Measurements from ENCODE around the gene GLB1L3.

The GLB1L3 gene

GRCh38 chr11:134240592-134240991 is 35.6 kb upstream of the GLB1L3 start:
- CTCF ChIA-PET: interaction anchor here (0.7 to 1.0 kb wide), 2 partner anchors 38 to 189 kb away, joined by 3 to 7 read pairs; no protein-coding TSS in a partner anchor

DNA sequence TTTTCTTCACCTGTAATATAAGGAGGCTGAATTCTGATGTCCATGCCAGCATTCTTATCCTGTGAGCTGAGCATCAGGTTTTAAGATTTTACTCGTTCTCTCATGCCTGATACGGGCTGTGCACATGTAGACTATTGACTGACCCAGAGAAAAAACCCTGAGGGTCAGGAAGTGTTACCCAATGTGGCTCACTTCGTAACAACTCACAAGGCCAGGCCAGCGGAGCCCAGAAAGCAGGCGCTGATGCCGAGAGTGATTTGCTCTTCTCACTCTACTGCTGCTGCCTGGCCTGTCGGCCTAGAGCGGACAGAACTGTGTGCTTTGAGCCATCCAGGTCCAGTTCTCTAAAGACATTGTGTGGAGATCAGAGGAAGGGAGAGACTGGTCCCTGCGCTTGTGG is 33.8 kb upstream of the GLB1L3 start:
- ChIA-PET CTCF (no interaction called here), POLR2A (interaction anchor here (1.3 kb wide), 1 partner anchor 19 kb away, joined by 5 read pairs; the partner anchor contains the start of gene NCAPD3)
- peaks cover 0 to 90% of the 10 kb centered on the region in 2 experiments; a peak in 1 of 3 replicates for H3K36me3 ChIP-seq (ENCODE audit: control insufficient read depth in 2 of 2, insufficient read depth in 1 of 2, low read length in 2 of 2)
- H3K9me3 ChIP-seq (ENCODE audit: control insufficient read depth, insufficient read depth, low read depth, low read length): no peaks in the 10 kb centered on the region
- TF ChIP-seq EGR2 (tag by site-specific recombination; IDR thresholded peaks at IDR 0.05; ENCODE audit: low read depth) (no peak), GFI1B (tag by site-specific recombination; IDR thresholded peaks at IDR 0.05) (no peak), ZBTB17 (tag by site-specific recombination; IDR thresholded peaks at IDR 0.05) (peak; percentile 78), ZBTB7A (tag by site-specific recombination; IDR thresholded peaks at IDR 0.05; ENCODE audit: low read depth) (no peak)
- no peaks in the 10 kb centered on the region for H3K4me1 ChIP-seq (ENCODE audit: control insufficient read depth, insufficient read depth, low read length)
- H3K4me3 ChIP-seq (ENCODE audit: low read depth, low read length): no peak overlapping the region
- no peak overlapping the region for H3K27ac ChIP-seq (ENCODE audit: extremely low read depth, low read depth, low read length)

More at GRCh38 chr11:134240592-134240991, 35.6 kb upstream of the GLB1L3 start:
- POLR2A ChIA-PET: interaction anchor here (0.7 to 1.3 kb wide), 2 partner anchors 11 to 16 kb away, joined by 4 to 6 read pairs; partner anchors contain the start of genes NCAPD3 and VPS26B
- Histone ChIP-seq H3K4me1 (ENCODE audit: control insufficient read depth, insufficient read depth, low read length) (no peaks in the 10 kb centered on the region), H3K27ac (ENCODE audit: extremely low read depth, low read depth, low read length) (no peak overlapping the region), H3K4me3 (ENCODE audit: low read depth, low read length) (no peak overlapping the region), H3K9me3 (ENCODE audit: control insufficient read depth, insufficient read depth, low read depth, low read length) (no peaks in the 10 kb centered on the region), H3K36me3 (ENCODE audit: control insufficient read depth in 2 of 2, insufficient read depth in 1 of 2, low read length in 2 of 2) (peaks cover 0 to 88% of the 10 kb centered on the region in 2 experiments; a peak in 1 of 3 replicates)
- TF ChIP-seq ZBTB1 (tag by site-specific recombination; IDR thresholded peaks at IDR 0.05): no peak
- peak; percentile 90 for TF ChIP-seq ZSCAN4 (tag by site-specific recombination; IDR thresholded peaks at IDR 0.05)

DNA sequence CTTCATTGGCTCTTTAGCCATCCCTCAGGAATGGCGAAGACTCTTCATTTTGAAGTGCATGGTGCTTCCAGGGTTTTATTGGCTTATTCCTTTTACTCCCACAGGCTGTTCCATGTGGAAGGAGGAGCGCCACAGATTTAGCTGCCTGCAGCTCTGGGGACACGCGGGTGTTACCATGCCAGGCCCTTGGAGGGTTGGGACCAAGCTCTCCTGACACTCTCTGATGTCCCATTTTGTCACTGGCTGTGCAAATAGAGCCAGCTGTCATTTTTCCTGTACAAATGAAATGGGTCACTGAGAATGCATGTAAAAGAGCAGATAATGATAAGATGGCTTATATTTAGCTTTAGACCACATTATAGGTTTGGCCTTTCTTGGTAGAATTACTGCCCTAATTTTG is 32.3 kb upstream of the GLB1L3 start:
- TF ChIP-seq ZNF335 (tag by site-specific recombination; conservative IDR thresholded peaks at IDR 0.05) (no peak), HOXD13 (CRISPR knock-in tag; IDR thresholded peaks at IDR 0.05; ENCODE audit: borderline replicate concordance) (no peak), ZXDB (tag by site-specific recombination; IDR thresholded peaks at IDR 0.05) (no peak), ZBTB48 (tag by site-specific recombination; IDR thresholded peaks at IDR 0.05) (no peak), BCL11A (tag by site-specific recombination; IDR thresholded peaks at IDR 0.05; ENCODE audit: low read depth) (no peak), ZNF549 (tag by site-specific recombination; IDR thresholded peaks at IDR 0.05) (no peak)
- Histone ChIP-seq H3K36me3 (ENCODE audit: control insufficient read depth in 2 of 2, insufficient read depth in 1 of 2, low read length in 2 of 2) (peaks cover 0 to 98% of the 10 kb centered on the region in 2 experiments; a peak in 1 of 3 replicates), H3K4me3 (ENCODE audit: low read depth, low read length) (no peak overlapping the region), H3K4me1 (ENCODE audit: control insufficient read depth, insufficient read depth, low read length) (no peaks in the 10 kb centered on the region), H3K9me3 (ENCODE audit: control insufficient read depth, insufficient read depth, low read depth, low read length) (no peaks in the 10 kb centered on the region), H3K27ac (ENCODE audit: extremely low read depth, low read depth, low read length) (no peak overlapping the region)
- ChIA-PET CTCF (interaction anchor here (0.6 to 2.2 kb wide), 7 partner anchors 10 to 1793 kb away, joined by 3 to 8 read pairs (median 3); partner anchors contain the start of gene VPS26B), POLR2A (interaction anchor here (0.7 to 2.3 kb wide), 2 partner anchors 10 to 20 kb away, joined by 3 to 10 read pairs; partner anchors contain the start of genes ACAD8, NCAPD3 and VPS26B)

- Histone ChIP-seq H3K27ac (ENCODE audit: extremely low read depth, low read depth, low read length) (no peak overlapping the region), H3K4me3 (ENCODE audit: low read depth, low read length) (no peak overlapping the region), H3K9me3 (ENCODE audit: control insufficient read depth, insufficient read depth, low read depth, low read length) (no peaks in the 10 kb centered on the region), H3K4me1 (ENCODE audit: control insufficient read depth, insufficient read depth, low read length) (no peaks in the 10 kb centered on the region), H3K36me3 (ENCODE audit: control insufficient read depth in 2 of 2, insufficient read depth in 1 of 2, low read length in 2 of 2) (peaks cover 0 to 95% of the 10 kb centered on the region in 2 experiments; a peak in 1 of 3 replicates)
- no peak for TF ChIP-seq ZNF155 (tag by site-specific recombination; IDR thresholded peaks at IDR 0.05)
- TF ChIP-seq, protein P1, sequence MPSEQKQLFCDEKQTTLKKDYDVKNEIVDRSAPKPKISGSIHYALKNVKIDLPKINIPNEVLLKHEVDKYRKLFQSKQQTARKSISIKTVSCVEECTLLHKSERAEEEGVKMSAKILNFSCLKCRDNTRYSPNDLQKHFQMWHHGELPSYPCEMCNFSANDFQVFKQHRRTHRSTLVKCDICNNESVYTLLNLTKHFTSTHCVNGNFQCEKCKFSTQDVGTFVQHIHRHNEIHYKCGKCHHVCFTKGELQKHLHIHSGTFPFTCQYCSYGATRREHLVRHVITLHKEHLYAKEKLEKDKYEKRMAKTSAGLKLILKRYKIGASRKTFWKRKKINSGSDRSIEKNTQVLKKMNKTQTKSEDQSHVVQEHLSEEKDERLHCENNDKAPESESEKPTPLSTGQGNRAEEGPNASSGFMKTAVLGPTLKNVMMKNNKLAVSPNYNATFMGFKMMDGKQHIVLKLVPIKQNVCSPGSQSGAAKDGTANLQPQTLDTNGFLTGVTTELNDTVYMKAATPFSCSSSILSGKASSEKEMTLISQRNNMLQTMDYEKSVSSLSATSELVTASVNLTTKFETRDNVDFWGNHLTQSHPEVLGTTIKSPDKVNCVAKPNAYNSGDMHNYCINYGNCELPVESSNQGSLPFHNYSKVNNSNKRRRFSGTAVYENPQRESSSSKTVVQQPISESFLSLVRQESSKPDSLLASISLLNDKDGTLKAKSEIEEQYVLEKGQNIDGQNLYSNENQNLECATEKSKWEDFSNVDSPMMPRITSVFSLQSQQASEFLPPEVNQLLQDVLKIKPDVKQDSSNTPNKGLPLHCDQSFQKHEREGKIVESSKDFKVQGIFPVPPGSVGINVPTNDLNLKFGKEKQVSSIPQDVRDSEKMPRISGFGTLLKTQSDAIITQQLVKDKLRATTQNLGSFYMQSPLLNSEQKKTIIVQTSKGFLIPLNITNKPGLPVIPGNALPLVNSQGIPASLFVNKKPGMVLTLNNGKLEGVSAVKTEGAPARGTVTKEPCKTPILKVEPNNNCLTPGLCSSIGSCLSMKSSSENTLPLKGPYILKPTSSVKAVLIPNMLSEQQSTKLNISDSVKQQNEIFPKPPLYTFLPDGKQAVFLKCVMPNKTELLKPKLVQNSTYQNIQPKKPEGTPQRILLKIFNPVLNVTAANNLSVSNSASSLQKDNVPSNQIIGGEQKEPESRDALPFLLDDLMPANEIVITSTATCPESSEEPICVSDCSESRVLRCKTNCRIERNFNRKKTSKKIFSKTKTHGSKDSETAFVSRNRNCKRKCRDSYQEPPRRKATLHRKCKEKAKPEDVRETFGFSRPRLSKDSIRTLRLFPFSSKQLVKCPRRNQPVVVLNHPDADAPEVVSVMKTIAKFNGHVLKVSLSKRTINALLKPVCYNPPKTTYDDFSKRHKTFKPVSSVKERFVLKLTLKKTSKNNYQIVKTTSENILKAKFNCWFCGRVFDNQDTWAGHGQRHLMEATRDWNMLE (tag by site-specific recombination; conservative IDR thresholded peaks at IDR 0.05; ENCODE audit: low read depth): no peak
- TF ChIP-seq ZNF19 (tag by site-specific recombination; IDR thresholded peaks at IDR 0.05; ENCODE audit: low read depth): no peak
- no peak for TF ChIP-seq ZBTB1 (tag by site-specific recombination; IDR thresholded peaks at IDR 0.05)
- POLR2A ChIA-PET: interaction anchor here (0.7 to 2.3 kb wide), 2 partner anchors 9 to 20 kb away, joined by 3 to 10 read pairs; partner anchors contain the start of genes ACAD8, NCAPD3 and VPS26B
- CTCF ChIA-PET: interaction anchor here (0.6 to 2.2 kb wide), 7 partner anchors 10 to 1794 kb away, joined by 3 to 8 read pairs (median 3); partner anchors contain the start of gene VPS26B
Observed at GRCh38 chr11:134244593-134244992, 31.6 kb upstream of the GLB1L3 start.
